ENCODE measurements around the gene NCBP2. TPM values are rescaled to one million over a fixed set of nuclear protein-coding genes. Genes with fewer than 3 reads are reported as not detected.
A peak's percentile ranks its signal among the peaks of the same experiment; 100 is the strongest.

The NCBP2 gene
- polyA plus RNA-seq, 1 of the 3 experiments (the other 2 are of a cell fraction) = 128 TPM

DNA sequence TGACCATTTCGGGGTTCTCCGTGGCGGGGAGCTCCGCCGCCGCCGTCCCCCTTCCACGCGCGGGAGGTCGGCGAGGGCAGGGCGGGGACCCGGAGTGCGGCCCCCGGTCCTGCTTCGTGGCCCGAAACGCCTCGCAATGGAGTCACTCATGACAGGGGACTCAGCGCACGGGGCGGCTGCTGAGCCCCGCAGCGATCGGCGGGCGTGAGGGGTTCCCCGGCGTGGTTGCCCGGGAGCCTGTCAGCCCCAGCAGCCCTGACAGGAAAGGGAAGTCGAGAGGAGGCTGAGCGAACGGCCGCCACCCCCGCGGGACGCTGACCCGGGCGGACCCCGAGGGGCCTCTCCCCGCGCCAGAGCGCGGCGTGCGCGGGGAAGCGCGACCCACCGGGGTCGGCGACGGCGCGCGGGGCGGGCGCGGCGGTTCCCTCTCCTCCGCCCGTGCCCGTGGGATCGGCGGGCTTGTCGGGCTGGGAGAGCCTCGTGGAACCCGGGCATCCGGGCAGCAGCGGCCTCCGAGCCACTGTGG, 26.9 kb upstream of the NCBP2 start:
- Histone ChIP-seq H3K9me3 (no peaks in the 10 kb centered on the region), H3F3A (replicated peaks; ENCODE audit: insufficient read depth) (no peaks in the 10 kb centered on the region), H4K20me1 (ENCODE audit: insufficient read depth) (no peaks in the 10 kb centered on the region), H3K36me3 (replicated peaks in 1 of 2; ENCODE audit: control insufficient read depth in 1 of 2, insufficient read depth in 2 of 2, low read length in 1 of 2) (no peaks in the 10 kb centered on the region), H2AFZ (ENCODE audit: low read depth) (peak overlapping the region; percentile 91), H3K4me1 (ENCODE audit: control insufficient read depth in 1 of 2, insufficient read depth in 2 of 2, low read depth in 1 of 2, low read length in 1 of 2) (peaks cover 0 to 6% of the 10 kb centered on the region in 2 experiments; a peak in 1 of 4 replicates), H3K4me2 (peak overlapping the region; percentile 93), H3K79me2 (ENCODE audit: insufficient read depth) (no peaks in the 10 kb centered on the region), H3K27ac (ENCODE audit: low read depth in 2 of 2, low read length in 1 of 2) (no peak overlapping the region), H3K27me3 (ENCODE audit: insufficient read depth) (no peaks in the 10 kb centered on the region), H3K9me2 (no peaks in the 10 kb centered on the region), H3K4me3 (ENCODE audit: low read depth in 2 of 2, low read length in 1 of 2) (peak overlapping the region; percentile 64 to 76), H3K9ac (peak overlapping the region; percentile 54; the same call in 1 of the 2 replicates)
- WGBS (ENCODE audit: low lambda C conversion rate) = 0% methylated on average over 9 of the region's 72 CpGs
- ChIA-PET POLR2A (no interaction called here), CTCF (interaction anchor here (0.6 to 3.7 kb wide), 48 partner anchors 8 to 703 kb away, joined by 3 to 26 read pairs (median 4); partner anchors contain the start of genes MELTF, NCBP2 and SENP5)
- no peak for TF ChIP-seq RCOR1 (IDR thresholded peaks at IDR 0.05; ENCODE audit: low read length)
- TF ChIP-seq TEAD4 (IDR thresholded peaks at IDR 0.05; ENCODE audit: borderline replicate concordance, insufficient read depth) = no peak
- no peak for TF ChIP-seq RFX5 (IDR thresholded peaks at IDR 0.05; ENCODE audit: low read length)
- TF ChIP-seq TAF1 (IDR thresholded peaks at IDR 0.05; ENCODE audit: borderline replicate concordance, low read depth, low read length) = no peak
- peak; percentile 79 for DNase-seq

DNA sequence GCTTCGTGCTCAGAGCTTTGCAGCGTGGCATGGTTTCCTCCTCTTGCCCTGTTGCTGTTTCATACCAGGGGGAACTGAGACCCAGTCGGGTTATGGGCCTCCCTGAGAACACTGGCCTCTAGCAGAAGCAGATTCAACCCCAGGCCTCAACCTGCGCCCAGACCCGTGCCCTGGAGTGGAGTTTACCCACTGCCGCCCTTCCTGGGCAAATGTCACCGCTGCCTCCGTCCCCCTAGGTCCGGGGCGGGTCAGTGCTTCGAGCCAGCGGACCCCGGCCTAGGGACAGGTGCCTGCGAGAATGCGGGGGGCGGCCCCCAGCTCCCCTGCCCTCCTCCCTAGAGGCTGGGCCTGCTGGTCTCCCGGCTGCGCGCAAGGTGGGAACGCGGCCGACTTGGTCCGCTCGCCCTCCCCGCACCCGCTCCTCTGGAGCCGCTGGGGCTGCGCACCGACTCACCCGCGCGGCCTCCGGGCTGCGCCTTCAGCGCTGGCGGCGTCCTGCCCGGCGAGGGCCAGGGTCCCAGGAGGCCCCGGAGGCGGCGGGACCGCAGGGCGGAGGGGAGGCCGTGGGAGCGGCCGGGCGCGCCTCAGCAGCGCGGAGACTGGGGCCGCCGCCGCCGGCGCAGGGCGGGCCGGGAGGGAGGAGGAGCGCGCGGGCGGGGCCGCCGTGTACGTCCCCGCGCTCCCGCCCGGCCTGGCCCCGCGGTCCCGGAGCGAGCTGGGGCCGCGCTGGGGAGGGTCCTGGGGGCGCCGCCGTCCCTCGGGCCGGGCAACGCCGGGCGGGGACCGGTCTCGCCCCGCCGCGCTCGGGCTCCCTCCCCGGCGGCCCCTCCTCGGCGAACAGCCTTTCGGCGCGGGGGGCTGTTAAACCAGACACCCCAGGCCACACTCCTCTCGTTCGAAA, 26.2 kb upstream of the NCBP2 start, which contains the start of gene PIGZ:
TSS of gene PIGZ (minus strand) at position 601 of the 901 bp plus-strand sequence. CDS start 16,802 bp downstream, outside the sequence.
- peak; percentile 86 for DNase-seq
- Histone ChIP-seq H3F3A (replicated peaks; ENCODE audit: insufficient read depth) (no peaks in the 10 kb centered on the region), H4K20me1 (ENCODE audit: insufficient read depth) (no peaks in the 10 kb centered on the region), H3K9ac (peak within 1 kb of the TSS; percentile 54; the same call in 1 of the 2 replicates), H3K9me2 (no peaks in the 10 kb centered on the region), H3K27ac (ENCODE audit: low read depth in 2 of 2, low read length in 1 of 2) (no peak within 1 kb of the TSS), H3K79me2 (ENCODE audit: insufficient read depth) (no peaks in the 10 kb centered on the region), H3K4me1 (ENCODE audit: control insufficient read depth in 1 of 2, insufficient read depth in 2 of 2, low read depth in 1 of 2, low read length in 1 of 2) (peaks cover 0 to 6% of the 10 kb centered on the region in 2 experiments; a peak in 1 of 4 replicates), H3K4me3 (ENCODE audit: low read depth in 2 of 2, low read length in 1 of 2) (peak within 1 kb of the TSS; percentile 64 to 76), H3K9me3 (no peaks in the 10 kb centered on the region), H3K27me3 (ENCODE audit: insufficient read depth) (no peaks in the 10 kb centered on the region), H2AFZ (ENCODE audit: low read depth) (peak within 1 kb of the TSS; percentile 91), H3K36me3 (replicated peaks in 1 of 2; ENCODE audit: control insufficient read depth in 1 of 2, insufficient read depth in 2 of 2, low read length in 1 of 2) (no peaks in the 10 kb centered on the region), H3K4me2 (peak within 1 kb of the TSS; percentile 93)
- POLR2A ChIA-PET = no interaction called here
- CTCF ChIA-PET = interaction anchor here (1.0 to 3.7 kb wide), 14 partner anchors 14 to 541 kb away, joined by 3 to 16 read pairs (median 5); partner anchors contain the start of genes NCBP2 and SENP5
- WGBS (ENCODE audit: low lambda C conversion rate) = 36% methylated on average over 5 of the region's 98 CpGs
- TF ChIP-seq NFIC (IDR thresholded peaks at IDR 0.05; ENCODE audit: borderline replicate concordance) = no peak
- TF ChIP-seq, protein P1, sequence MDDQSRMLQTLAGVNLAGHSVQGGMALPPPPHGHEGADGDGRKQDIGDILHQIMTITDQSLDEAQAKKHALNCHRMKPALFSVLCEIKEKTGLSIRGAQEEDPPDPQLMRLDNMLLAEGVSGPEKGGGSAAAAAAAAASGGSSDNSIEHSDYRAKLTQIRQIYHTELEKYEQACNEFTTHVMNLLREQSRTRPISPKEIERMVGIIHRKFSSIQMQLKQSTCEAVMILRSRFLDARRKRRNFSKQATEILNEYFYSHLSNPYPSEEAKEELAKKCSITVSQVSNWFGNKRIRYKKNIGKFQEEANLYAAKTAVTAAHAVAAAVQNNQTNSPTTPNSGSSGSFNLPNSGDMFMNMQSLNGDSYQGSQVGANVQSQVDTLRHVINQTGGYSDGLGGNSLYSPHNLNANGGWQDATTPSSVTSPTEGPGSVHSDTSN (IDR thresholded peaks at IDR 0.05) = no peak
- no peak for TF ChIP-seq NRF1 (IDR thresholded peaks at IDR 0.05; ENCODE audit: low read depth, low read length)
- no peak for TF ChIP-seq FOXM1 (IDR thresholded peaks at IDR 0.05; ENCODE audit: low read depth)
- TF ChIP-seq GABPA (IDR thresholded peaks at IDR 0.05; ENCODE audit: low read depth) = no peak
- TF ChIP-seq, protein P2, sequence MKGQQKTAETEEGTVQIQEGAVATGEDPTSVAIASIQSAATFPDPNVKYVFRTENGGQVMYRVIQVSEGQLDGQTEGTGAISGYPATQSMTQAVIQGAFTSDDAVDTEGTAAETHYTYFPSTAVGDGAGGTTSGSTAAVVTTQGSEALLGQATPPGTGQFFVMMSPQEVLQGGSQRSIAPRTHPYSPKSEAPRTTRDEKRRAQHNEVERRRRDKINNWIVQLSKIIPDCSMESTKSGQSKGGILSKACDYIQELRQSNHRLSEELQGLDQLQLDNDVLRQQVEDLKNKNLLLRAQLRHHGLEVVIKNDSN (IDR thresholded peaks at IDR 0.05; ENCODE audit: borderline replicate concordance, low read depth) = no peak
- no peak for TF ChIP-seq RCOR1 (IDR thresholded peaks at IDR 0.05; ENCODE audit: low read length)
- no peak for TF ChIP-seq MEF2A (IDR thresholded peaks at IDR 0.05; ENCODE audit: borderline replicate concordance, low read depth)
- no peak for TF ChIP-seq TAF1 (IDR thresholded peaks at IDR 0.05; ENCODE audit: borderline replicate concordance, low read depth, low read length)

Measured in SK-N-SH (cell line).